Measurements from ENCODE around the gene MMP23B.

DNA sequence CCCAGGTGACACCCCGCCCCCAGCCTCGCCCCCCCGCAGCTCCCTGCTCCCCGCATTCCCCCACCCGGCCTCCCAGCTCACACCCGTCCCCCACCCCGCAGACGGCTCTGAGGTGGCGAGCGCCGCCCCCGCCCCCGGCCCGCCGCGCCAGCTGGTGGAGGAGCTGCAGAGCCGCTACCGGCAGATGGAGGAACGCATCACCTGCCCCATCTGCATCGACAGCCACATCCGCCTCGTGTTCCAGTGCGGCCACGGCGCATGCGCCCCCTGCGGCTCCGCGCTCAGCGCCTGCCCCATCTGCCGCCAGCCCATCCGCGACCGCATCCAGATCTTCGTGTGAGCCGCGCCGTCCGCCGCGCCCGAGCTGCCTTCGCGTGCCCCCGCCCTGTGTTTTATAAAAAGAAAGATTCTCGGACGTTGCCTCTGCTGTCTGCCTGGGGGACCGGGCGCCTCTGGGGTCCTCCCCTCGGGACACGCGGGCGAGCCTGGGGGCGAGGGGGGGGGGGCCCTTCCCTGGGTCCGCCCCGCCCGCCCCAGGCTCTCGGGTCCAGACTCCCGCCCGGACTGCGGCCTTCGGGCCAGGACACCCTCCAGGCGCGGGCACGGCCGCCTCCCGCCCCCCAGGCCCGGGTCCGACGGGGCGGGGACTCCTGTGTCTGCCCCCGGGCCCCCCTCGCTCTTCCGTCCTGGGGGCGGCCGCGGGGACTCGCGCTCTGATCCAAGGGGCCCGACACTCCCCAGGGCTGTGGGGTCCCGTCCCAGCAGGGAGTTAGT, 1.6 kb upstream of the MMP23B start:
- TF ChIP-seq, protein P1, sequence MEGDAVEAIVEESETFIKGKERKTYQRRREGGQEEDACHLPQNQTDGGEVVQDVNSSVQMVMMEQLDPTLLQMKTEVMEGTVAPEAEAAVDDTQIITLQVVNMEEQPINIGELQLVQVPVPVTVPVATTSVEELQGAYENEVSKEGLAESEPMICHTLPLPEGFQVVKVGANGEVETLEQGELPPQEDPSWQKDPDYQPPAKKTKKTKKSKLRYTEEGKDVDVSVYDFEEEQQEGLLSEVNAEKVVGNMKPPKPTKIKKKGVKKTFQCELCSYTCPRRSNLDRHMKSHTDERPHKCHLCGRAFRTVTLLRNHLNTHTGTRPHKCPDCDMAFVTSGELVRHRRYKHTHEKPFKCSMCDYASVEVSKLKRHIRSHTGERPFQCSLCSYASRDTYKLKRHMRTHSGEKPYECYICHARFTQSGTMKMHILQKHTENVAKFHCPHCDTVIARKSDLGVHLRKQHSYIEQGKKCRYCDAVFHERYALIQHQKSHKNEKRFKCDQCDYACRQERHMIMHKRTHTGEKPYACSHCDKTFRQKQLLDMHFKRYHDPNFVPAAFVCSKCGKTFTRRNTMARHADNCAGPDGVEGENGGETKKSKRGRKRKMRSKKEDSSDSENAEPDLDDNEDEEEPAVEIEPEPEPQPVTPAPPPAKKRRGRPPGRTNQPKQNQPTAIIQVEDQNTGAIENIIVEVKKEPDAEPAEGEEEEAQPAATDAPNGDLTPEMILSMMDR (IDR thresholded peaks at IDR 0.05), result no peak
- TF ChIP-seq POLR2A (IDR thresholded peaks at IDR 0.05), result no peak
